ENCODE data around the gene KLHL29.
A peak's percentile ranks its signal among the peaks of the same experiment; 100 is the strongest.

The KLHL29 gene

DNA sequence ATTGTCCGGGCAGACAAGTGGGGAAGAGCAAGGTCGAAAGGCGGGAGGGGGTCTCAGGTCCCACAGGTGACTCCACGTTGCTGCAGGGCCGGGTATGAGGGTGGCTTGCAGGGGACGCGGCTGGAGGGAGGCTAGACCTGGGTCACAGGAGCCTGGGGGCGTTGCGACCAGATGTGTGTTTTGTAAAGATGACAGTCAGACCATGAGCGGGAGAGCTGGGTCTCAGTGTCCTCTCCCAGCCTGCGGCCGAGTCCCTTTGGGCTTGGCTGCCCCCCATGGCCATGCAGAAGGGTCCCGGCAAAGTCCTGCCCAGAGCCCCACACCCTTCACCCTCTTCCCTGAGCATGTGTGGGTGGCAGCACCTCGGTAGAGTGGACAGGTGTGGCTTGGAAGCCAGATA lies 302.7 kb downstream of the KLHL29 start:
- DNase-seq, result no peak

DNA sequence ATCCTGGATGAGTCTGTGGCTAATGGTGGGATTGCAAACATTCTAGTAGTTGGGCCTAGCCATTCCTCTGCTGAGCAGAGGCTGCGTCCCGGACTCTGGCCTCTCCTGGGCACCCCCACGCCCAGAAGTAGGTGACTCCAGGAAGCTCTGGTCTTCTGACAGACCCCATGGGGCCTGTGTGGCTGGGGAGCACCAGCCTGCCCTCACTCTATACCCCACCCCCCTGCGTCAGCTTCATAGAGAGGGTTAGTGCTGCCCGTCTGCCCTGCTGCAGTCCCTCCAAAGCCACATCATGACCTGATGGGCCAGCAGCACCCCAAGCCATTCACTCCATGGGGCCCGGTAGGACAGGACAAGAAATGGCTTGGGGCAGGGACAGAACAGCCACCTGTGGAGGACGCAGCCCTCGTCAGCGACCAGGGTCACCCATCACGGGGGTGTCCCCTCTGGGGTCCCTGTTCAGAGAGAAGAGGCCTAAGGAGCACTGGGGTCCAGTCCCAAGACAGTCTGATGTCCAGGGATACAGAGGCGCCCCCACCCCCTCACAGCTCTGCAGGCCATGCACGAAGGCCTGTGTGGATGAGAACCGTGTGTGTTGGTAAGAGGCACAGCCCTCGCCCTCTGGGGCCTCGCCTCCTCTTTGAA lies 303.6 kb downstream of the KLHL29 start:
- DNase-seq, result no peak

GRCh38 chr2:23689131-23689700 lies 304.2 kb downstream of the KLHL29 start:
- DNase-seq, result no peak

DNA sequence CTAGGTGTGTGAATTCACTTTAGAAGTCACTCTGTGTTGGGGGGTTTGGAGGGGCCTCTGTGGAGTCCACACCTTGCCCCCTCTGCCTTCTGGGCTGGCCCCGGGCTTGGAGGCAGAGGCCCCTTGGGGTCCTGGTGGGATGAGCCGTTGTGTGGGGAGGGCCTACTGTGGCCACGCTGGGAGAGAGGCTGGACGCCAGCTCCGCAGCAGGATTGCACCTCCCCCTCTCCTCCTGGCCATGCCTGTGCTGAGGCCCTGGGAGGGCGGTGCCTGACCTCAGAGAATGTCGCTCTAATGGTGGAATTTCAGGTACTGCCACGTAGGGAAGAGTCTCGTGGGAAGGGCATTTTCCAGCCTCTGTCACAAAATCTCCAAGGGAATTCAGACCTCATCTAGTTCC lies 304.9 kb downstream of the KLHL29 start:
- no peak for DNase-seq

GRCh38 chr2:23690421-23691105 lies 305.6 kb downstream of the KLHL29 start:
- DNase-seq, result no peak

DNA sequence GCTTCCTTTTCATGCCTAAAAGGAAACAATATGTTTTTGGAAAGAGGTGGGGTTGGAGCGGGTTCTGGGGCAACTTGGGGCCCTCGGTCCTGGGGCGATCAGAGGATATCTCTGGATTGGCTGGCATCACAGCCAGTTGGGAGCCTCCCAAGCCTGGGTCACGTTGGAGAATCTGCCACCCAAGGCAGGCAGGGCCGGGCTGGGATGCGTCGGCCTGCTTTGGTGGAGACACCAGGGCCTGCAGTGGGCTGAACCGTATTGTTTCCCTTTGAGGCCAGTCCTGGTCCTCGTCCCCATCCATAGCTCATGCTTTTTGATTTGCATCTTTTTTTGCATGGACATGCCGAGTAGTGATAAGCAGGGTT lies 306.1 kb downstream of the KLHL29 start:
- no peak for DNase-seq

- DNase-seq, result no peak
Observed at GRCh38 chr2:23691565-23691964, 306.6 kb downstream of the KLHL29 start.

DNA sequence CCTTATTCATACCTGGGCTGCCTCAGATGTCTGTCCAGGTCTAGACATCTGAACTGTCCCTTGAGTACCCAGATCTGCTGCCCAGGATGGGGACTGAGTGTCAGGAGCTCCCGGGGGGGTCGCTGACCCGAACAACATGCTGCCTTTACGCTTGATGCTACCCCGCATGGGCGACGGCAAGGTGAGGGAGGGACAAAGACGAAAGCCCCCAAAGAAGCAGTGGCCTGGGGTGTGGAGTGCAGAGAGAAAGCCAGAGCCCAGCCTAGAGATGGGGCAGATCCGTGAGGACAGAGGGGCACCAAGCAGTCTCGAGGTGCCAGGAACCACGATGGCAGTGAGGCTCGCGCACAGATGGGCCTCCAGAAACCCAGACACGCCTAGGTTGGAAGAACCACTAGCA lies 307.3 kb downstream of the KLHL29 start:
- no peak for DNase-seq

DNA sequence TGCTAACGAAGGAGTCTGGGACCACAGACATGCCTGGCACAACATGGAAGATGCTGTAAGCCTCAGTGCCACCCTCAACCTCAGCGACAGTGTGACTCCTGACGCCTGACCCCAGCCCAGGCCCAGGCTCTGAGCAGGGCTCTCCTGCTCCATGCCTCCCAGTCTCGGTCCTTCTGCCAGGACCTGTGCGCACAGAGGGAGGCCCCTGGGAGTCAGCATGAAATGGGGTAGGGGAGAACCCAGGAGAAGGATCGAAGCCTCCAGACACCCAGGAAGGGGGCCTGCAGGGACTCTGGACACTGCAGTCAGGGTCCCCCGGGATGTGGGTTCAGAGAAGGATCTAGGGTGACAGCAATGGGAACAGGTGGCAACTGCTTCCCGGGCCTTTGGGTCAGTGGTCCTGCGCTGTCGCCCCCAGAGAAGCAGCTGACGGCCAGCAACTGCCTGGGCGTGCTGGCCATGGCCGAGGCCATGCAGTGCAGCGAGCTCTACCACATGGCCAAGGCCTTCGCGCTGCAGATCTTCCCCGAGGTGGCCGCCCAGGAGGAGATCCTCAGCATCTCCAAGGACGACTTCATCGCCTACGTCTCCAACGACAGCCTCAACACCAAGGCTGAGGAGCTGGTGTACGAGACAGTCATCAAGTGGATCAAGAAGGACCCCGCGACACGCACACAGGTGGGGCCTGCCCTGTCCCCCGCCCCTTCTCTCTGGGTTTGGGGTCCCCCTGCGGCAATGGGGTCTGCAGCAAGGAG lies 308.0 kb downstream of the KLHL29 start:
- no peak for DNase-seq

DNA sequence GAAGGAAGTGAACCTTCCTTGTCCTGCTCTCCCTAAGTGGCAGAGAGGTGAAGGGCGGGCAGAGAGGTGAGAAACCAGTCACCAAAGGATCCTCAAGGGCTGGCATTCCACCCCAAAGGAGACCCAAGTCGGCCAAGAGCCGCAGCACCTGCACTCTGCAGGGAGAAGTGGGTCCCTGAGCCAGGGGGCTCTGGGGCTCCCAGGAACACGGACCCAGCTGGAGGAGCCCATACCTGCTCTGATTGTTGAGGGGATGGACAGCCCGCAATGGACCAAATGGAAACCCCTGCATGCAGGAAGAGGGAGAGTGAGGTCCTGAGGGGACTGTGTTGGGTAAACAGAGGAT lies 308.6 kb downstream of the KLHL29 start:
- no peak for DNase-seq

DNA sequence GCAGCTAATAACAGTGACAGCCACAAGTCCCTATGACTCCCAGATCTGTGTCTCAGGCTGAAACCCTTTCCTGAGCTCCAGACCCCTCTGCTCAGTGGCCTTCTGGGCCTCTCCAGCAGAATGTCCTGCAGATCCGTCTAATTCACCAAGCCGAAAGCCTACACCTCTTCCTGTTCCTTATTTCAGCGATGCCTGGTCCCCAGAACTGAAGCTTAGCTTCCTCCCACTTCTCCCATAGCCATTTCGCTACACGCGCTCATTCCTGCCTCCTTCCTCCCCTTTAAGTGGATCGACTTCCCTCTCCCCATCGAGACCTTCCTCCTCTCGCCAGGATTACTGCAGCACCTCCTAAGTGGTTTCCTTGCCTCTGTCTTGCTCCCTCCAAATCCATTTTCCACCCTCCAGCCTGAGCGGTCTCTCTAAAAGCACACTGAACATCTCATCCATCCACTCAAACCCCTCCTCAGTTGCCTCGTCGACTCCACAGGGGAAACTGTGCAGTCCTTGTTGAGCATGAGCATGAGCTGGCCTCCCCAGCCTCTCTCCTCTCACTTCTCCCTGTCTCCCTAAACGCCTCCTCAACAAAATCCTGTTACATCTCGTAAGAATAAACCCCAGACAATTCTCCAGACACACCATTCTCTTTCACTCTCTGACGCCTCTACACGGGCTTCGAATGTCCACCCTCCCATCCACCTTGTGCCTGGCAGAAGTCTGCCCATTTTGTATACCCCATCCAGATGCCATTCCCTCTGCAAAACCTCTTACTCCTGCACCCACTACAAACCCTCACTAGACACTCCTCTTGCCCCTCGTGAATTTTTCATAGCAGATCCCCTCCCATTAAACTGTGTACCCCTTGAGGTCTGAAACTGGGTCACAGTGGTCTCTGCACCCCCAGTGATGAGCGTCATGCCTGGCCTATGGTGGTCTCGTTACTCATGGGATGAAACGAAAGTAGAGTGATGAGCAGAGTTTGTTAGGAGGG lies 309.4 kb downstream of the KLHL29 start:
- DNase-seq, result no peak

- no peak for DNase-seq
Observed at GRCh38 chr2:23695214-23695889, 310.4 kb downstream of the KLHL29 start.

GRCh38 chr2:23695890-23696751 lies 311.1 kb downstream of the KLHL29 start:
- DNase-seq, result no peak

DNA sequence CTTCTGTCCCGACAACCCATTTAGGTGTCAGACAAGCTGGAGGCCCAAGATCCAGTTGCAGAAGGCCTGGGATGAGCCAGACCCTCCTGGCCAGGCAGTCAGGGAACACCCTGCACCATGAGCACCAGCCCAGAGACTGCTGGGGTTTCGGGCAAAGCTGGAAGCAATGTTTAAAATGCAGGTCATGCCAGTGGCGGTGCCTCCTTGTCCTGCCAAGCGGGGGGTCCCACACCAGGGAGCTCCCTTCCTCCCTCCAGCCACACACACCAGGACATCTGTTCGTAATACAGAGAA lies 311.7 kb downstream of the KLHL29 start:
- DNase-seq, result no peak

DNA sequence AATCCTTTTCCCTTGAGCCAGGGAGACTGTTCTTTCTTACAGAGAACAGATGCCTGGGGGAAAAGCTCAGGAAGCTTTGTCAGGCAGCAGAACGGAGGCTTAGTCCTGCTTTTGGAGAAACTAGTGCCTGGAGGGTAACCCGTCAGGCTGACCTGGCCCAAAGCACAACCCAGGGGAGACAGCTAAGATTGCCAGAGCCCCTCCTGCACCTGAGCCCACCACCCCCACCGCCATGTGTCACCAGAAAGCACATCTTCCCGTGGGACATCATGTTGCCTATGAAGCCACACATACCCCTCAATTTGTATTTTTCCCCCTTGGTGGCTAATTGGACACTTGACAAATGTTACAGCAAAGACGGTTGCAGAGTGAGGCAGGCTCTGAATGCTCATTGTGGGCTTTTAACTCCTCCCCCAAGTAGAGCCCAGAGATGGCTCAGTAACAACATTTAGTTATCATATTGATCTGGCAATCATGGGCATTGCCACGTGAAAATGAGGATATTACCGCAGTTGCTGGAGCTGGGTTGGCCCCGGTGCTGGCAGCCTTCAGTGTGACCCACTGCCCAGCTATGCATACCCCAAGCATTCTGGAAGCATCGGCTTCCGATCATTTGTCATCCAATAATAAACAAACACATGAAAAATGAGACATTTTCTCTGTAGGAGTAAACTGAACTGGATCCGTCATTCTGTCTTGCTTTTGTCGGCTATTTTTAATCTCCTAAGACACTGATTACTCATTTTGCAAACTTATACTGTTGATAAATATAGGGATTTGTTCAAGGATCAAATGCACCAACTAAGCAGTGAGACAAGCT lies 312.5 kb downstream of the KLHL29 start:
- no peak for DNase-seq

GRCh38 chr2:23698116-23698693 lies 313.2 kb downstream of the KLHL29 start:
- no peak for DNase-seq

- DNase-seq, result peak; percentile 42
Observed at GRCh38 chr2:23698721-23699579, 314.0 kb downstream of the KLHL29 start.

- no peak for DNase-seq
Observed at GRCh38 chr2:23699580-23699925, 314.6 kb downstream of the KLHL29 start.

DNA sequence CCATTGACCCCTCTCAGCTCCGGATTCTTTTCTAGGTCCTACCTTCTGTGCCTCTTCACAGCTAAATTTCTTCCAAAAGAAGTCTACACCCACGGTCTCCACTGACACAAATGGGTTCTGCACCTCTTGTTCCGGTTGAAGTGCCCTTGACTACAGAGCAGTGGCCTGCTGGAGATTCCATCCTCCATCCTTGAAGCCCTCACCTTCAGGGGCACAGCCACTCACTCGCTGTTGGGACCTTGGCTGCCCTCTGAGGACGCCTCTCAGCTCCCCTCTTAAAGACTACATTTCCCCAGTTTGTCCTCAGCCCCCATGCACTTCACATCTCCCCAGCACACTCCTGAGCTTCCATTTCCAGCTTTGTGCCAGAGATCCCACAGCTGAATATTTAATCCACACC lies 315.6 kb downstream of the KLHL29 start:
- no peak for DNase-seq
